ENCODE data around the gene CCDC170. TPM values are rescaled to one million over a fixed set of nuclear protein-coding genes. Genes with fewer than 3 reads are reported as not detected.

Gene CCDC170
- total RNA-seq, 1 donor from 2014 or later = 0.06 TPM

GRCh38 chr6:151647976-151648639, 154.3 kb downstream of the CCDC170 start:
- H3K4me3 ChIP-seq (ENCODE audit: low read depth, low read length) = no peak overlapping the region
- no peak for DNase-seq (ENCODE audit: low read depth)

GRCh38 chr6:151649835-151650234, 156.0 kb downstream of the CCDC170 start:
- no peak overlapping the region for H3K4me3 ChIP-seq (ENCODE audit: low read depth, low read length)
- TF ChIP-seq, protein P1, sequence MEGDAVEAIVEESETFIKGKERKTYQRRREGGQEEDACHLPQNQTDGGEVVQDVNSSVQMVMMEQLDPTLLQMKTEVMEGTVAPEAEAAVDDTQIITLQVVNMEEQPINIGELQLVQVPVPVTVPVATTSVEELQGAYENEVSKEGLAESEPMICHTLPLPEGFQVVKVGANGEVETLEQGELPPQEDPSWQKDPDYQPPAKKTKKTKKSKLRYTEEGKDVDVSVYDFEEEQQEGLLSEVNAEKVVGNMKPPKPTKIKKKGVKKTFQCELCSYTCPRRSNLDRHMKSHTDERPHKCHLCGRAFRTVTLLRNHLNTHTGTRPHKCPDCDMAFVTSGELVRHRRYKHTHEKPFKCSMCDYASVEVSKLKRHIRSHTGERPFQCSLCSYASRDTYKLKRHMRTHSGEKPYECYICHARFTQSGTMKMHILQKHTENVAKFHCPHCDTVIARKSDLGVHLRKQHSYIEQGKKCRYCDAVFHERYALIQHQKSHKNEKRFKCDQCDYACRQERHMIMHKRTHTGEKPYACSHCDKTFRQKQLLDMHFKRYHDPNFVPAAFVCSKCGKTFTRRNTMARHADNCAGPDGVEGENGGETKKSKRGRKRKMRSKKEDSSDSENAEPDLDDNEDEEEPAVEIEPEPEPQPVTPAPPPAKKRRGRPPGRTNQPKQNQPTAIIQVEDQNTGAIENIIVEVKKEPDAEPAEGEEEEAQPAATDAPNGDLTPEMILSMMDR (conservative IDR thresholded peaks at IDR 0.05; ENCODE audit: low read depth, low read length) = no peak
- DNase-seq (ENCODE audit: low read depth) = no peak

More at GRCh38 chr6:151647976-151648639, 154.3 kb downstream of the CCDC170 start:
- TF ChIP-seq, protein P1 (conservative IDR thresholded peaks at IDR 0.05; ENCODE audit: low read depth, low read length) = peak; percentile 19

DNA sequence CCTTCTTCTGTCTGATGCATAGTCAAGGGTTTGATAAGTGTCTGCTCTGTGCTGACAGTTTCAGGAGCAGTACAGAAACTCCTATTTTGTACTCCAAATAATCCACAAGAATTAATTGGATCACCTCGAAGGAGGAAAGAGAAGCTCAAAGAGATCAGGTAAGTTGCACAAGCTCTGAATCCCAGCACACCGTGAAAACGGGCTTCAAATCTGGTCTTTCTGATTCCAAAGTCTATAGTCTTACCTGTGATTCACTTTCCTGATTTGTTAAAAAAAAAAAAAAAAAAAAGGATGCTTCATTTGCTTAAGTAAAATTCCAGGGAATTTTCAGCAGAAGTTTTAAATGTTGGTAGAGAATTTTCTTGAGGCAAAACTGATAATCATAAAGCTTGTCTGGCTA, 157.8 kb downstream of the CCDC170 start:
- DNase-seq (ENCODE audit: low read depth) = no peak
- H3K4me3 ChIP-seq (ENCODE audit: low read depth, low read length) = no peak overlapping the region
- TF ChIP-seq, protein P1 (conservative IDR thresholded peaks at IDR 0.05; ENCODE audit: low read depth, low read length) = no peak

DNA sequence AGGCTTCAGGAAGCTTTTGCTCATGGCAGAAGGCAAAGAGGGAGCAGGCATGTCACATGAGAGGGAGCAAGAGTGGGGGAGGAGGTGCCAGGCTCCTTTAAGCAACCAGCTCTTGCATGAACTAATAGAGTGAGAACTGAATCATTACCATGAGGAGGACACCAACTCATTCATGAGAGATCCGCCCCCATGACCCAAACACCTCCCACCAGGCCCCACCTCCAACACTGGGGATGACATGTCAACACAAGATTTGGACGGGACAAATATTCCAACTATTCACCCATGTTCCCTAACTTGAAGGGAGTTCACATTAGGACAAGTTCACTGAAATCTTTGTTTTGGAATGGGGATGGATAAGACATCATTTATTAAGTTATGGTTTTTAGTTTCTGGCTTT, 158.5 kb downstream of the CCDC170 start:
- DNase-seq (ENCODE audit: low read depth) = no peak
- no peak overlapping the region for H3K4me3 ChIP-seq (ENCODE audit: low read depth, low read length)
- TF ChIP-seq, protein P1 (conservative IDR thresholded peaks at IDR 0.05; ENCODE audit: low read depth, low read length) = no peak

DNA sequence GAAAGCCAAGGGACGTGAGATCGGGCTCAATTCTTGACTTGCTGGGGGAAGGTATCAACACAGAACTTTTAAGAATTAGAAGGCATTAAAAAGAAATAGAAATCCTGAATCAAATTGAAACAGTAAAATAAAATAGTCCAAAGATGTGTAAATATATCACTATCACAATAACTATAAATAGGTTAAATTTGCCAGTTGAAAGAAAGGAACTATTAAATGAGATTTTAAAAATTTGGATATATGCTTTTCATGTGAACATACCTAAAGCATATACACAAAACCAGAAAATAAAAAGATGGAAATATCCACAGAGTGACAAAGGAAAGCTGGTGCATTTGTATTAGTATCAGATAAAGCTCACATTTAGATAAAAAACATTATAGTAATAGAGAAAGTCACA, 161.3 kb downstream of the CCDC170 start:
- TF ChIP-seq, protein P1 (conservative IDR thresholded peaks at IDR 0.05; ENCODE audit: low read depth, low read length) = no peak
- no peak for DNase-seq (ENCODE audit: low read depth)
- H3K4me3 ChIP-seq (ENCODE audit: low read depth, low read length) = no peak overlapping the region

GRCh38 chr6:151656392-151656791, 162.6 kb downstream of the CCDC170 start:
- H3K4me3 ChIP-seq (ENCODE audit: low read depth, low read length) = no peak overlapping the region
- DNase-seq (ENCODE audit: low read depth) = no peak
- TF ChIP-seq, protein P1 (conservative IDR thresholded peaks at IDR 0.05; ENCODE audit: low read depth, low read length) = no peak

- H3K4me3 ChIP-seq (ENCODE audit: low read depth, low read length) = no peak overlapping the region
- DNase-seq (ENCODE audit: low read depth) = no peak
- TF ChIP-seq, protein P1 (conservative IDR thresholded peaks at IDR 0.05; ENCODE audit: low read depth, low read length) = no peak
Observed at GRCh38 chr6:151658091-151658490, 164.3 kb downstream of the CCDC170 start.

Data from epithelial cell of proximal tubule (primary cell).